Neuronal stem cell (in vitro differentiated cells): ENCODE data around the gene LDLRAD3.

ENCODE experiments used
- DNase-seq: peaks from one replicate; pipeline ENCODE4 v3.0.0-alpha.2; 2013; ENCODE audit warnings: low spot score
- H2AFZ ChIP-seq: one replicate; pipeline ENCODE4 v1.6.1; 2013; ENCODE audit warnings: mild to moderate bottlenecking, low read length, inconsistent platforms
- H2AK5ac ChIP-seq: 2 replicates; pipeline ENCODE4 v1.6.1; 2013; ENCODE audit warnings: low read depth, mild to moderate bottlenecking, inconsistent platforms, low read length, moderate library complexity, mixed read lengths
- H2BK120ac ChIP-seq: 2 replicates; pipeline ENCODE4 v1.6.1; 2013; ENCODE audit warnings: low read depth, mild to moderate bottlenecking, inconsistent platforms, low read length, moderate library complexity, mixed read lengths
- H2BK12ac ChIP-seq: one replicate; pipeline ENCODE4 v1.6.1; 2013; ENCODE audit warnings: low read length, inconsistent platforms
- H2BK15ac ChIP-seq: 2 replicates; pipeline ENCODE4 v1.6.1; 2013; ENCODE audit warnings: mild to moderate bottlenecking, low read length, inconsistent platforms, mixed read lengths
- H2BK5ac ChIP-seq: one replicate; pipeline ENCODE4 v1.6.1; 2013; ENCODE audit warnings: inconsistent platforms, mild to moderate bottlenecking, low read length, moderate library complexity
- H3K14ac ChIP-seq: one replicate; pipeline ENCODE4 v1.6.1; 2013; ENCODE audit warnings: low read length, inconsistent platforms
- H3K18ac ChIP-seq: 2 replicates; pipeline ENCODE4 v1.6.1; 2013; ENCODE audit warnings: low read length, inconsistent platforms
- H3K23ac ChIP-seq: 2 replicates; pipeline ENCODE4 v1.6.1; 2013; ENCODE audit warnings: low read depth, mild to moderate bottlenecking, mixed read lengths, low read length, inconsistent platforms; ENCODE audit not compliant: poor library complexity
- H3K27ac ChIP-seq: replicated peaks from 3 replicates; pipeline ENCODE4 v1.5.1; 2013; ENCODE audit warnings: low read length, inconsistent platforms
- H3K27me3 ChIP-seq, 3 experiments: 2 replicates each; pipeline ENCODE4 v1.6.1; 2013; ENCODE audit warnings: low read length in 3 of 3, mild to moderate bottlenecking in 2 of 3, inconsistent platforms in 1 of 3, low read depth in 1 of 3, mixed read lengths in 1 of 3, moderate library complexity in 1 of 3; ENCODE audit not compliant: control insufficient read depth in 3 of 3, insufficient read depth in 3 of 3
- H3K36me3 ChIP-seq, 2 donors: replicated peaks in 1 of 2; 2 replicates each; pipeline ENCODE4 v1.6.1; 2013; ENCODE audit warnings: low read length in 2 of 2; ENCODE audit not compliant: control insufficient read depth in 2 of 2, insufficient read depth in 2 of 2
- H3K4ac ChIP-seq: 2 replicates; pipeline ENCODE4 v1.6.1; 2013; ENCODE audit warnings: inconsistent platforms, mild to moderate bottlenecking, low read length, moderate library complexity
- H3K4me1 ChIP-seq, 2 donors: 1 replicate in 1 of 2; 2 replicates in 1 of 2; pipeline ENCODE4 v1.6.1; 2013; ENCODE audit warnings: low read length in 2 of 2, low read depth in 1 of 2; ENCODE audit not compliant: control insufficient read depth in 2 of 2, insufficient read depth in 1 of 2
- H3K4me2 ChIP-seq: one replicate; pipeline ENCODE4 v1.6.1; 2013; ENCODE audit warnings: mild to moderate bottlenecking, low read length, inconsistent platforms; ENCODE audit not compliant: insufficient read depth, poor library complexity, severe bottlenecking
- H3K4me3 ChIP-seq, 2 donors: 2 replicates each; pipeline ENCODE4 v1.5.1; 2013; ENCODE audit warnings: low read length in 2 of 2, mild to moderate bottlenecking in 2 of 2, inconsistent platforms in 1 of 2, moderate library complexity in 1 of 2
- H3K79me1 ChIP-seq: one replicate; pipeline ENCODE4 v1.6.1; 2013; ENCODE audit warnings: low read depth, mild to moderate bottlenecking, inconsistent platforms, low read length, moderate library complexity
- H3K9ac ChIP-seq: one replicate; pipeline ENCODE4 v1.6.1; 2013; ENCODE audit warnings: mild to moderate bottlenecking, low read depth, low read length, inconsistent platforms; ENCODE audit not compliant: poor library complexity
- H3K9me3 ChIP-seq, 2 donors: replicated peaks in 1 of 2; 2 replicates each; pipeline versions ENCODE3 to v1.6.1; 2013; ENCODE audit warnings: low read length in 2 of 2, mild to moderate bottlenecking in 2 of 2, inconsistent platforms in 1 of 2, low read depth in 1 of 2, mixed read lengths in 1 of 2, moderate library complexity in 1 of 2; ENCODE audit not compliant: control insufficient read depth in 2 of 2, insufficient read depth in 1 of 2
- H4K8ac ChIP-seq: one replicate; pipeline ENCODE4 v1.6.1; 2013; ENCODE audit warnings: low read depth, mild to moderate bottlenecking, inconsistent platforms, low read length, moderate library complexity
- H4K91ac ChIP-seq: one replicate; pipeline ENCODE4 v1.6.1; 2013; ENCODE audit warnings: low read length, low read depth, mild to moderate bottlenecking, inconsistent platforms; ENCODE audit not compliant: poor library complexity
- WGBS, 2 donors: extraction: QIAGEN DNeasy Blood & Tissue Kit; methylation state at CpG; one replicate each; pipeline ENCODE4 v1.1.7; 2013; ENCODE audit warnings: missing lambda C conversion rate in 2 of 2, mixed read lengths in 1 of 2; ENCODE audit not compliant: insufficient read length in 2 of 2, insufficient replicate concordance in 1 of 2; ENCODE audit errors: extremely low coverage in 2 of 2; 5-methylcytosine and 5-hydroxymethylcytosine counted together

Gene LDLRAD3

GRCh38 chr11:36097219-36097650, 153.4 kb downstream of the LDLRAD3 start:
- no peak for DNase-seq
- Histone ChIP-seq H3K14ac (no peak overlapping the region), H3K23ac (no peak overlapping the region), H2BK15ac (no peak overlapping the region), H2BK120ac (no peak overlapping the region), H3K18ac (no peak overlapping the region), H2BK5ac (no peak overlapping the region), H3K79me1 (peaks cover 1% of the 10 kb centered on the region), H3K9ac (no peak overlapping the region), H3K36me3 (peaks cover 11 to 88% of the 10 kb centered on the region in 2 donors), H2BK12ac (no peak overlapping the region), H2AFZ (no peak overlapping the region), H4K91ac (no peak overlapping the region), H3K4me3 (no peak overlapping the region), H3K27me3 (no peaks in the 10 kb centered on the region), H3K4ac (no peak overlapping the region), H3K4me2 (no peak overlapping the region), H3K4me1 (peaks cover 2 to 9% of the 10 kb centered on the region in 2 donors), H3K27ac (no peak overlapping the region), H4K8ac (no peak overlapping the region), H2AK5ac (no peak overlapping the region), H3K9me3 (peaks cover 7 to 28% of the 10 kb centered on the region in 2 donors)
- no CpG with 5 or more reads among the region's 6 CpGs for WGBS, 2 donors

- Histone ChIP-seq H3K4me1 (peaks cover 0 to 6% of the 10 kb centered on the region in 2 donors), H3K4me2 (no peak overlapping the region), H3K27ac (peak overlapping the region; percentile 35), H2BK15ac (no peak overlapping the region), H3K4ac (no peak overlapping the region), H3K4me3 (no peak overlapping the region), H3K23ac (no peak overlapping the region), H2BK5ac (no peak overlapping the region), H3K36me3 (peaks cover 11 to 83% of the 10 kb centered on the region in 2 donors), H3K9ac (no peak overlapping the region), H2AFZ (no peak overlapping the region), H4K91ac (no peak overlapping the region), H3K18ac (peak overlapping the region; percentile 7), H3K79me1 (peaks cover 1% of the 10 kb centered on the region), H2BK12ac (no peak overlapping the region), H2AK5ac (no peak overlapping the region), H3K9me3 (peaks cover 7 to 21% of the 10 kb centered on the region in 2 donors), H4K8ac (no peak overlapping the region), H3K27me3 (no peaks in the 10 kb centered on the region), H3K14ac (no peak overlapping the region), H2BK120ac (no peak overlapping the region)
- WGBS, 2 donors = no CpG with 5 or more reads among the region's 6 CpGs
- no peak for DNase-seq
Observed at GRCh38 chr11:36098087-36098486, 154.2 kb downstream of the LDLRAD3 start.

GRCh38 chr11:36098853-36099375, 155.1 kb downstream of the LDLRAD3 start:
- Histone ChIP-seq H2BK120ac (no peak overlapping the region), H2BK15ac (no peak overlapping the region), H3K14ac (no peak overlapping the region), H4K91ac (no peak overlapping the region), H3K4me2 (no peak overlapping the region), H3K79me1 (peaks cover 1% of the 10 kb centered on the region), H3K4ac (no peak overlapping the region), H2AFZ (no peak overlapping the region), H4K8ac (no peak overlapping the region), H3K27me3 (no peaks in the 10 kb centered on the region), H3K4me3 (no peak overlapping the region), H3K9ac (no peak overlapping the region), H3K4me1 (peaks cover 0 to 7% of the 10 kb centered on the region in 2 donors), H2BK12ac (no peak overlapping the region), H2AK5ac (no peak overlapping the region), H3K18ac (no peak overlapping the region), H3K23ac (no peak overlapping the region), H2BK5ac (no peak overlapping the region), H3K9me3 (peaks cover 4 to 13% of the 10 kb centered on the region in 2 donors), H3K27ac (no peak overlapping the region), H3K36me3 (peaks cover 11 to 82% of the 10 kb centered on the region in 2 donors)
- no CpG with 5 or more reads among the region's 2 CpGs for WGBS, 2 donors
- no peak for DNase-seq

DNA sequence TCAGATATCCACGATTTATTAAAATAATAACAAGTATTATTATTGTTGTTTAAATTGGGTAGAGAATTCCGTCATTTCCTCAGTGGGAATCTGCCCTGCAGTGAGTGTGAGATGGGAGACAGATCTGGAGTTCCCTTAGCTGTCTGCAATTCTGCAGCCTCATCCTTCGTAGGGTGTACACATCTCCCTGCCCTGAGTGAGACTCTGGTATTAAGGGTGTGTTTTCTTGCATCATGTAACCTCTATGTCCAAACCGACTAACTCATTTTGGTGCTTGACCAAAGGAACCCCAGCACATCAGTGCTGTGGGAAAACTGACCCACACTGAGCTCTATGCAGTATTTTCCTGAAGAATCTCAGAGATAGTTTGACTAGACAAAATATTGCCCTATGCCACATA, 157.6 kb downstream of the LDLRAD3 start:
- Histone ChIP-seq H2BK12ac (no peak overlapping the region), H3K4me2 (no peak overlapping the region), H2BK15ac (no peak overlapping the region), H3K23ac (no peak overlapping the region), H3K14ac (no peak overlapping the region), H4K91ac (no peak overlapping the region), H3K4ac (no peak overlapping the region), H2AK5ac (no peak overlapping the region), H3K4me1 (peaks cover 13 to 25% of the 10 kb centered on the region in 2 donors), H3K4me3 (no peak overlapping the region), H3K36me3 (peaks cover 6 to 75% of the 10 kb centered on the region in 2 donors), H3K18ac (no peak overlapping the region), H2BK5ac (no peak overlapping the region), H2AFZ (no peak overlapping the region), H2BK120ac (no peak overlapping the region), H3K27me3 (no peaks in the 10 kb centered on the region), H3K9ac (no peak overlapping the region), H4K8ac (no peak overlapping the region), H3K27ac (no peak overlapping the region), H3K79me1 (peaks cover 1% of the 10 kb centered on the region), H3K9me3 (peaks cover 0 to 5% of the 10 kb centered on the region in 2 donors)
- no CpG with 5 or more reads among the region's 4 CpGs for WGBS, 2 donors
- no peak for DNase-seq
